Measurements from ENCODE around the gene MERTK.

DNA sequence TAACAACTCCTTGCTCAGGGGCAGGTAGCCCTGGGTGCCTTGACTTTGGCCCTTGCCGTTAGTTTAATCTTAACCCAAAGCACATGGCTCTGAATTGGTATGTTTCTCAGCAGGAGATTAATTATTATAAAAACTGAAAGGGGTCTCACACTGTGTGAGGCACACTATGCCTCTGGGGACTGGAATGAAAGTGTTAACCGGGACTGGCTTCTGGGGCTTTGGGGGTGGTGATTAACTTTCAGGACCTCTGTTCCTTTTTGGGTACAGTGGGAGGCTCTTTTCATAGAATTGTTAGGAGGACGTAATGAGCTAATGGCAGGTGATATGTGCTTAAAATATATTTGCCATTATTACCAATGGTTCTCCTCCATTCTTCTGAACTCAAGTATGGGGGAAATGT is 5.1 kb downstream of the MERTK start:
- TF ChIP-seq EZH2phosphoT487 (IDR thresholded peaks at IDR 0.05; ENCODE audit: borderline replicate concordance) = no peak
- TF ChIP-seq, protein P1, sequence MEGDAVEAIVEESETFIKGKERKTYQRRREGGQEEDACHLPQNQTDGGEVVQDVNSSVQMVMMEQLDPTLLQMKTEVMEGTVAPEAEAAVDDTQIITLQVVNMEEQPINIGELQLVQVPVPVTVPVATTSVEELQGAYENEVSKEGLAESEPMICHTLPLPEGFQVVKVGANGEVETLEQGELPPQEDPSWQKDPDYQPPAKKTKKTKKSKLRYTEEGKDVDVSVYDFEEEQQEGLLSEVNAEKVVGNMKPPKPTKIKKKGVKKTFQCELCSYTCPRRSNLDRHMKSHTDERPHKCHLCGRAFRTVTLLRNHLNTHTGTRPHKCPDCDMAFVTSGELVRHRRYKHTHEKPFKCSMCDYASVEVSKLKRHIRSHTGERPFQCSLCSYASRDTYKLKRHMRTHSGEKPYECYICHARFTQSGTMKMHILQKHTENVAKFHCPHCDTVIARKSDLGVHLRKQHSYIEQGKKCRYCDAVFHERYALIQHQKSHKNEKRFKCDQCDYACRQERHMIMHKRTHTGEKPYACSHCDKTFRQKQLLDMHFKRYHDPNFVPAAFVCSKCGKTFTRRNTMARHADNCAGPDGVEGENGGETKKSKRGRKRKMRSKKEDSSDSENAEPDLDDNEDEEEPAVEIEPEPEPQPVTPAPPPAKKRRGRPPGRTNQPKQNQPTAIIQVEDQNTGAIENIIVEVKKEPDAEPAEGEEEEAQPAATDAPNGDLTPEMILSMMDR (conservative IDR thresholded peaks at IDR 0.05; ENCODE audit: low read length) = no peak

Data from Loucy (cell line).